Measurements from ENCODE around the gene RBM15.

Gene RBM15

DNA sequence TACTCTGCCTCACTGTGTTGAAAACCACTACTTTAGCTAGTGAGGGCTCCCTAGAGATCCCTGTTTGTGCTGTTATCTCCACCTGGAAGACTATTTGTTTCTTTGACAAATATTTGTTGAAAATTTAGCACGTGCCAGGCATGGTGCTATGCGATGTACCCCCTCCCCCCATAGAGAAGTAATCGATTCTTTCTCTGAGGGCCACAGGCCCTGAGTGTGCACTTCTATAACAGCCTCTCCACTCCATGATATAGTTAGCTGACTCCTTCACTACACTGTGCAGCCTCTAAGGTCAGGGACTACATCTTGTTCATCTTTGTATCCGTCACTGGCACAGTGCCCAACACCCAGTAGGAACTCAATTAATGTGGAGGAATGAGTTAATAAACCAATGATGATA is 17.3 kb upstream of the RBM15 start:
- no peak for DNase-seq

DNA sequence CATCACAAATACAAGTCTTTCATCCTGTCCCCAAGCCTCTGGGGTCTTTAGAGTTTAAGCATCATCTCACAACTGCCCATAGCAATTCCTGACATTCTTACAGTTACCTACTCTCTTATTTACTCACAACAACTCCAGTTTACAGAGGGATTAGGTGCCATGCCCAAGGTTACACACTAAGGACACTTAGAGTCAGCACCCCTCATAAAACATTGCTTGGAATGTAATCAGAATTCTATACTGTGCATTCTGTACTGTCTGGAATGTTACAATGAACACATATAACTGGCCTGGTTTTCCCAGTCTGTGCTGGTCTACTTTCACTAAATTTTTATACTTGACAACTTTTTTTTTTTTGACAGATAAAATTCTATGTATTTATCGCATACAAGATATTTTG is 14.5 kb upstream of the RBM15 start:
- no peak for DNase-seq

DNA sequence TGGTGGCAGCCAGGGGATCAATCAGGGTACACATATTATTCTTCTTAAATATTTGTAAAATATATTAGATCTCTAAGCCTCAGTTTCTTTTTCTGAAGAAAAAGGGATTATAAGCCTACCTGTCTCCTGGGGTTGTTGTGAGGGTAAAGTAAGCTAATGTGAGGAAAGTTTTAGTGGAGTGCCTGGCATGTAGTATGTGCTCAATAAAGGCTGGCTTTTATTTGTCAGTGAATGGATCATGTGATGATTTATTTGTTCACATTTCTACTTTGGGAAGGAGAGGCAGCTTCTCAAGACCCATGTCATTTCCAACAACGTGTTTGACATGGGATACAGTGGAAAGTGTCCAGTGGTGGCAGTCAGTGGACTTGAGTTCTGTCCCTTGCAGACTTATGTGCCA is 12.4 kb upstream of the RBM15 start:
- DNase-seq: no peak

DNA sequence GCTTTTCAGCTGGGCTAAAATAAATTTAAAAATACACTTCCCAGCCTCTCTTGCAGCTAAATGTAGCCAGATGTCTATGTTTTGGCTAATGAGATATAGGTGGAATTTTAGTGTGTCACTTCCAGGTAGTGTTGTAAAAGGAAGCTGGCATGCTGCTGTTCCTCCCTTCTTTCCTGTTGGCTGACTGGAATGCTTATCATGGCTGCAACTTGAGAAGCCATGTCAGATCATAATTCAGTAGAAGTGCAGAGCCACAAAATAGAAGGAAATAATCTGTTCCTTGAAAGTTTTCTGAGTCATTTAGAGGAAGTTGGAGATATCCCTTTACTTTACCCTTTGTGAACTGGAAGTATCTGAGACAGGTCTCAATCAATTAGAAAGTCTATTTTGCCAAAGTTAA is 10.9 kb upstream of the RBM15 start:
- no peak for DNase-seq

DNA sequence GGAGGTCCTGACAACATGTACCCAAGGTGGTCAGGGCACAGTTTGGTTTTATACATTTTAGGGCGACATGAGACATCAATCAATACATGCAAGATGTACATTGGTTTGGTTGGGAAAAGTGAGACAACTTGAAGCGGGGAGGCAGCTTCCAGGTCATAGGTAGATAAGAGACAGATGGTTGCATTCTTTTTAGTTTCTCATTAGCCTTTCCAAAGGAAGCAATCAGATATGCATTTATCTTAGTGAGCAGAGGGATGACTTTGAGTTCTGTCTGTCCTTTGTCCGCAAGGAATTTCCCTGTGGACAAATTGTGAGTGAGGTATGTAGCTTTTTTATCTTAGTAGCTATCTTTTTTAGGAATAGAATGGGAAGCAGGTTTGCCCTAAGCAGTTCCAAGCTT is 10.5 kb upstream of the RBM15 start:
- DNase-seq: no peak

DNA sequence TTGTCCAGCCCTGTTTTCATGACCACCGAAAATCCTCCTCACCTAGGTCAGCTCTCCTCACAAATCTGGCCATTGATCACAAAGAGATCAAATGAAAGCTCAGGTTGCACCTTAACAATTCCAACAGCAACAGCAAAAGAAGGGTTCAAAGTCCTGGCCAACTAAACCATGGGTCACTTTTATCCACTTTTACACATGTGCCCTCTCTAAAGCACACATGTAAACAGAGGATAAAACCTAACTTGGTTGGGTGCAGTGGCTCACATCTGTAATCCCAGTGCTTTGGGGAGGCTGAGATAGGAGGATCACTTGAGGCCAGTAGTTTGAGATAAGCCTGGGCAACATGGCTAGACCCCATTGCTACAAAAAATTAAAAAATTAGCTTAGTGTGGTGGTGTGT is 3.9 kb upstream of the RBM15 start:
- no peak for DNase-seq

DNA sequence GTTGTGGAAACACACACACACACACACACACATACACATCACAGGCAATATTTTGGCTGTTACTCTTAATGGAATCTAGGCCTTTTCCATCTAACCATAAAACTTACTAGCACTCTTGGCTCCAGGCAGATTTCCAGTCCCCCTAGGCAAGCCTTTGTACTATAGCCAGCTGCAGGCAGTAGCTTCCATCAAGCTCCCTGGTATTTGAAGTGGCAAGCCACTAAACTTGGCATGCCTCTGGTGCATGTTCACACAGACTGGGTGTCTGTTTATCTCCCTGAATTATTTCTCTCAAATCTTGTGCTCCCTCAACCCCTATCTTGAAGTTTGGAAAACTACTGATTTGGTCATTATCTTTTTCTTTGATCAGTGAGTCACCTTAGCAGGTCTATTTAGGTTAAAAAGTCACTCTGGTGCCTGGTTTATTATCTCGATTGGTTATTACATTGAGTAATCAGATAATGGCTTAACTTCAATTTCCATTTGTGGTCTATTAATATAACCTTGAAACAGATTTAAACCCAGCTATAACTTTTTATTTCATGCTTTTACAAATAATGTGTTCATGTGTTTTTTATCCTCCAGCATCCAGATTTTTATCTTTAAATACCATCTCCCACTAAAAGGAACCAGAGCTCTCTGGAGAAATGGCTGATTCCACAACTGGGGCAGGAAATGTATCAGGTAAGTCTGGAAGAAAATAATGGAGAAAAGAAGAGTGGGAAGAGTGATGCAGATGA is 2.7 kb upstream of the RBM15 start:
- DNase-seq: no peak

DNA sequence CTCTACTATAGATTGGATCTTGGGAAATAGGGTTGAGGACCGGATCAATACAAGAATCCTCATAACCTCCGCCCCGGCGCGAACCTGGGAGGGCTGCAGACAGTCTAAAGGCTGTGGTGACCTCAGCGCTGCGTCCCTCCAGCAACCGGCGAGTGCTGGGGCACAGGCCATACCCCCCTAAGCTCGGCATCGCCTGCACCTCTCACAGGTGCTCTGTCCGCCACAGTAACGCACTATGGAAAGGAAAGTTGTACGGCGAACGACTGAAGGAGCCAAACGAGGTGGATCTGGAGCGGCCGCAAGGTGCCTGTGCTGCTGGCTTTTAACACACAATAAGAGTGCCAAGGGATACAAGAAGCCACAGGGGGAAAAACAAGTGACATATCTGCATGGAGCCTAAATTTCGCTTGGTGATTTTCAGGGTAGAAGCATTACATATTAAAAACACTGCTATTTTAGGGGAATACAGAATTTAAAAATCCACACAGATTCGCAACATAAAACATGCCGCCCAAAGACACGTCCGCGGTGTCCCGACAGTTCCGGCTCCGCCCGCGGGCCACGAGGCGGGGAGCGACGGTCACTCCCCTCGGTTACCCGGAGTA is 1.4 kb upstream of the RBM15 start:
- peak; percentile 46 for DNase-seq

DNA sequence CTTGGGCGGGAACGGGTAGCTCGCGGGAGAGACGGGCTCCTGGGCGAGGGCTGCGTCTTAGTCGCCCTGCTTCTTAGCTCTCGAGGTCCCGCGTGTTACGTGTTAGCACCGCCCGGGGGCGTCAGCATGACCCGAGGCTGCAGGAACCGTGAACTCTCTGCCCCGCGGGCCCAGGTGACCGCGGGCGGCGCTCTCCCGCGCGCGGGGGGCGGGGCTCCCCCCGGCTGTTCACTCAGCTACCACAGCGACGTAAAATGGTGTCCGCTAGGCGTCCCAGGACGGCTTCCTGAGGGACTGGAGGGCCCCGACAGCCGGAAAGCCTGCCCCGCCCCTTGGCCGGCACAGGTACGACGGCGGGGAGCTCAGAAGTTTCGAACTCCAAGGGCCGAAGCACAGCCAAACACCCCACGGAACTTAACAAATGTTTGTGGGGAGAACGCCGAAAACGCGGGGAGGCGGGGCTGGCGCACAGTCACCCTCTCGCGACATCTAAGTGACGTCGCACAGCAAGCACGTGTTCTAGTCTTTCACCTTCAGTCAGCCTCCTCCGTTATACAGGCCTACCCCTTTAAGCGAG is 780 bp upstream of the RBM15 start:
- DNase-seq: peak; percentile 65

DNA sequence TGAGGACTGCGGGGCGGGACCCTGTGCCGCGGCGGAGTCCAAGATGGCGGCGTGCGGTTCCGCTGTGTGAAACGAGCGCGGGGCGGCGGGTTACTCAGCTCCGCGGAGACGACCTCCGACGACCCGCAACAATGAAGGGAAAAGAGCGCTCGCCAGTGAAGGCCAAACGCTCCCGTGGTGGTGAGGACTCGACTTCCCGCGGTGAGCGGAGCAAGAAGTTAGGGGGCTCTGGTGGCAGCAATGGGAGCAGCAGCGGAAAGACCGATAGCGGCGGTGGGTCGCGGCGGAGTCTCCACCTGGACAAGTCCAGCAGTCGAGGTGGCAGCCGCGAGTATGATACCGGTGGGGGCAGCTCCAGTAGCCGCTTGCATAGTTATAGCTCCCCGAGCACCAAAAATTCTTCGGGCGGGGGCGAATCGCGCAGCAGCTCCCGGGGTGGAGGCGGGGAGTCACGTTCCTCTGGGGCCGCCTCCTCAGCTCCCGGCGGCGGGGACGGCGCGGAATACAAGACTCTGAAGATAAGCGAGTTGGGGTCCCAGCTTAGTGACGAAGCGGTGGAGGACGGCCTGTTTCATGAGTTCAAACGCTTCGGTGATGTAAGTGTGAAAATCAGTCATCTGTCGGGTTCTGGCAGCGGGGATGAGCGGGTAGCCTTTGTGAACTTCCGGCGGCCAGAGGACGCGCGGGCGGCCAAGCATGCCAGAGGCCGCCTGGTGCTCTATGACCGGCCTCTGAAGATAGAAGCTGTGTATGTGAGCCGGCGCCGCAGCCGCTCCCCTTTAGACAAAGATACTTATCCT is 430 bp downstream of the RBM15 start:
- no peak for DNase-seq

DNA sequence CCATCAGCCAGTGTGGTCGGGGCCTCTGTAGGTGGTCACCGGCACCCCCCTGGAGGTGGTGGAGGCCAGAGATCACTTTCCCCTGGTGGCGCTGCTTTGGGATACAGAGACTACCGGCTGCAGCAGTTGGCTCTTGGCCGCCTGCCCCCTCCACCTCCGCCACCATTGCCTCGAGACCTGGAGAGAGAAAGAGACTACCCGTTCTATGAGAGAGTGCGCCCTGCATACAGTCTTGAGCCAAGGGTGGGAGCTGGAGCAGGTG is 961 bp downstream of the RBM15 start:
- DNase-seq: no peak

DNA sequence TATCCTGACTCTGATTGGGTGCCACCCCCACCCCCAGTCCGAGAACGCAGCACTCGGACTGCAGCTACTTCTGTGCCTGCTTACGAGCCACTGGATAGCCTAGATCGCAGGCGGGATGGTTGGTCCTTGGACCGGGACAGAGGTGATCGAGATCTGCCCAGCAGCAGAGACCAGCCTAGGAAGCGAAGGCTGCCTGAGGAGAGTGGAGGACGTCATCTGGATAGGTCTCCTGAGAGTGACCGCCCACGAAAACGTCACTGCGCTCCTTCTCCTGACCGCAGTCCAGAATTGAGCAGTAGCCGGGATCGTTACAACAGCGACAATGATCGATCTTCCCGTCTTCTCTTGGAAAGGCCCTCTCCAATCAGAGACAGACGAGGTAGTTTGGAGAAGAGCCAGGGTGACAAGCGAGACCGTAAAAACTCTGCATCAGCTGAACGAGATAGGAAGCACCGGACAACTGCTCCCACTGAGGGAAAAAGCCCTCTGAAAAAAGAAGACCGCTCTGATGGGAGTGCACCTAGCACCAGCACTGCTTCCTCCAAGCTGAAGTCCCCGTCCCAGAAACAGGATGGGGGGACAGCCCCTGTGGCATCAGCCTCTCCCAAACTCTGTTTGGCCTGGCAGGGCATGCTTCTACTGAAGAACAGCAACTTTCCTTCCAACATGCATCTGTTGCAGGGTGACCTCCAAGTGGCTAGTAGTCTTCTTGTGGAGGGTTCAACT is 2.1 kb downstream of the RBM15 start:
- DNase-seq: no peak

DNA sequence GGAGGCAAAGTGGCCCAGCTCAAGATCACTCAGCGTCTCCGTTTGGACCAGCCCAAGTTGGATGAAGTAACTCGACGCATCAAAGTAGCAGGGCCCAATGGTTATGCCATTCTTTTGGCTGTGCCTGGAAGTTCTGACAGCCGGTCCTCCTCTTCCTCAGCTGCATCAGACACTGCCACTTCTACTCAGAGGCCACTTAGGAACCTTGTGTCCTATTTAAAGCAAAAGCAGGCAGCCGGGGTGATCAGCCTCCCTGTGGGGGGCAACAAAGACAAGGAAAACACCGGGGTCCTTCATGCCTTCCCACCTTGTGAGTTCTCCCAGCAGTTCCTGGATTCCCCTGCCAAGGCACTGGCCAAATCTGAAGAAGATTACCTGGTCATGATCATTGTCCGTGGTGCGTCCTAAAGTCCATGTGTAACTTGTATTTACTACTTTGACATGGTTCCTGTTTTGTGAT is 2.7 kb downstream of the RBM15 start:
- DNase-seq: no peak

DNA sequence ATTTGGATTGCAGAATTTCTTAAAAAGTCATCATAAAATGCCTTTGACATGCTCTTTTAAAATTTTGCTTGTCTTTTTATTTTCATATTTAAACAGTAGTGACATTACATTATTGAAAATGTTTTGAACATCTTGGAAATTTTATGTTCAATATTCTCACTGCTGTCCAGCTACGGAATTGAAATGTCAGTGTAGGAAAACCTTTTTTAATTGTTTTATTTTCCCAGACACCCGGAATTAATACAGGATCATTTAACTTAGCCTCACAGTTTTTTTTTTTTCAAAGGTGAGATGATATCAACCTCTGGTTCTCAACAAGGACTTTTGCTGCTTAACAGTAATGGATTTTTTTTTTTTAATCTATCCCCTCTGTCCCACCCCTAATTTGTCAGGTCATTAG is 4.1 kb downstream of the RBM15 start:
- DNase-seq: no peak

DNA sequence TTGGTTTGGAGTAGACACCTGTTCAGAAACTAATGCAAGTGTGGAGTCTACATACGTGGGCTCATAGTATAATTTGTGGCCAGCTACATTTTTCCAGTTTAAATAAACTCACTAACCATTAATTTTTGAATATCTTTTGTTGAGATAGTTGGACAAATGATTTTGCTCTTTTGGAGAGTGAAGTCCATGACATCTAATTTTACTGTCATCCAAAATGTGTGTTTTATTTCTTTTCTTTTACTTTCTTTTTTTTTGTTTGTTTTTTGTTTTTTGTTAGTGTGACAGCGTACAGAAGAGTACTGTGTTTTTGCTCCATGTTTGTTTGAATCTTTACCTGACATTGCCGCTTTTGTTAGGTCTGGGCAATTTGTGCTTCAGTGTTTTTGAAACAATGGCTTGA is 5.0 kb downstream of the RBM15 start:
- DNase-seq: no peak

DNA sequence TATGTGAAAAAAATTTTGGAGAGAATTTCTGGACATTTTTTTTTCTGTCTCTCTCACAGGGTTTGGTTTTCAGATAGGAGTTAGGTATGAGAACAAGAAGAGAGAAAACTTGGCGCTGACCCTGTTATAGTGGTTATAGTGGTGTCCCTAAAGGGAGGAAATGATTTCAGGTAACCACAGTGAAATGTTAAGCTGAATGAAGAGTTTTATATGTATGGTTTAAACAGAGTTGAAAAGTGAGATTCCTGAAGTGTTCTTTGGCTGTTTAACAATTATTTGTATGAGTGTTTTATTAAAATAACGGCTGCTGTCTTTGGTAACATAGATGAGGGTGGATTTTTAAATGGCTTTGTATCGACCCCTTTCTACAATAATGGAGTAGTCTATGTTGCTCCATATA is 6.3 kb downstream of the RBM15 start:
- no peak for DNase-seq

DNA sequence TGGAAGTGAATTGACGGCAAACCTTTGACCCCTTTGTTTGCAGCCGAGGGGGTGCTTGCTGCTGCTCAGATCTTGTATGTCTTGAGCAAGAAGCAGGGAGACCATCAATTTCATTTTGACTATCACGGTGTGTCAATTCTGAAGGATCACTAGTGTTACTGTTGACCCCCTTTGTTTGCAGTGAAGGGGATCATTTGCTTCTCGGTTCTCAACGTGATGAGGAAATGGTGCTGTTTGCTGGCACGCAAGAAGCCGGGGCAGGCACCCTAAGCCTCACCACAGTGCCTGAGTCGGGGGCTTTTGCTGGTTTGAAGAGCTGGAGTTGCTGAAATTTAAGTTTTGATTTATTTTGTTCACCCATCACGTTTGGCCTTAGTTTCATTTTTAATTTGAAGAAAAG is 7.5 kb downstream of the RBM15 start:
- no peak for DNase-seq

DNA sequence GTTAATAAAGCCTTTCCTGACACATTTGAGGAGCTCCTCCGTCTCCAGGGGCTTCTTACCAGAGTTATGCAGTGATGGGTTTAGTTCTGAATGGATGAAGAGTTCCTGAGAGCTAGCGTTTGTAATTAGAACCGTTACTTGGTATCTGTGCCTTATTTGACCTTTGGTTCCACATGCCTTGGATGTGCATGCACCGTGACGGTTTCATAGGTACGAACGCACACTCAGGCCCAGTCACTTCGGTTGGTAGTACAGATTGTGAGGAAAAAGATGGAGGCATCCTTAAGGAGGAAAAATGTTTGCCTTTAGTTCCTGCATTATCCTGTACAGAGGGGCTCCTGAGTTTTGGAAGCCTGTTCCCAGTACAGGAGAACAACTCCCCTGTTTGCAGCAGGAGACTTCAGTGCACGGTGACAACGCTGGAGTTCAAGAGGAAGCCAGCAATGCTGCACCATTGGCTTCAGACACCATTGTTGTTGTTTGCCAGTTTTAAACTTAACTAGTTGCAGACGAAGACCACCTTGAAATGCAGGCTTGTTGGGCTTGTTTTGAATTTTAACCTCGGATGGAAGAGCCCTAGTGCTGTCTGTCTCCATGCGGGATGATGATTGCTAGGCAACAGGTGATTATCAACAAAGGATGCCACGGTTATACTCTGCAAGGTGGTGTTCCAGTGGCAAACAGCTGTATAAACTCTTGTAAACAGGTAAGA is 8.2 kb downstream of the RBM15 start:
- DNase-seq: no peak

DNA sequence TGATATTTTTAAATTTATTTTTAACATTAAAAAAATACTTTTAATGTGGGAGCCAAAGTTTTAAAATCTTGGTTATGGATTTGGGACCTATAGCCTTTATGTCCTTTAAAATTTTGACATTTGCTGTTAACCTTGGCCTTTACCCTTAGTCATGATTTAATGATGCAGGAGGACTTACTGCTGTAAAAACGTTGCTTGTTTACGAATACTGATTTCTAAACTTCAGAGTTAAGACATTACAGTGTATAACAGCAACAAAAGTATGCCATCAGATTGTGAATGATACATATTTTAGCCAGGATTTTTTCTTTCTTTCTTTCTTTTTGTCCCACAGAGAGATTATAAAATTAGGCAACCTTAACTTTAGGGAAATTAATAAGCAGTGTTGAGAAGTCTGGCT is 8.9 kb downstream of the RBM15 start:
- DNase-seq: no peak

DNA sequence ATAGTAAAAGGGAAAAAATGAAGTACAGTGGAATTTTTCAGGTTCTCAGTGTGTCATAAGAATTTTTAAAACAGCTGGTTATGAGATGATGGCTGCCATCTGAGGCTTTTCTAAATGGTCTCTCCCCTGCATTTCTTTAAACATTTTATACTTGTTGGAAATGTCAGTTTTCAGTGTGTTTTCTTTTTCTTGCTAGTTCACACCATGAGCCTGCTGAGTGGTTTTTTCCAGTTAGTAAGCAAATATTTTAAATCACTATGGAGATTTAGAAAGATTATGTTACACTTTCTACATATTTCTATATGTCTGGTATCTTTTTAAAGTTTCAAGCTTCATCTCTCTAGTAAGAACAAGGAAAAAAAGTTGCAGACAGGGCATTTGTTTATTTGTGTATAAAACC is 9.6 kb downstream of the RBM15 start:
- DNase-seq: no peak

DNA sequence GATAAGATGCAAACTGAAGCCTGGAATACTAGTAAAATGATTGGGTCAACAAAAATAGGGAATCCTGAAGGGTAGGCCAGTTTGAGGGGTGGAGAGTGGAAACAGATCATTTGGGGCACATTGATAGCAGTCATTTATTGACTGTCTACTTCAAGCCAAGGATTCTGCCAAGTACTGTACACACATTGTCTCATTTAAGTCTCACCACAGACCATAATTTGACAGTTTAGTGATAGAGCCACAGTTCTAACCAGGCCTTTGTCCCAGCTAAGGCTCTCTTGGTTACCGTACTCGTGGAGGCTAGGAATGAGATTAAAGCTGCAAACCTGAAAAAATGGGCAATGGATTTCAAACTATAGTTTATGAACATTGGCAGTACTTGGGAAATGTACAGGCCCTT is 11.2 kb downstream of the RBM15 start:
- no peak for DNase-seq

DNA sequence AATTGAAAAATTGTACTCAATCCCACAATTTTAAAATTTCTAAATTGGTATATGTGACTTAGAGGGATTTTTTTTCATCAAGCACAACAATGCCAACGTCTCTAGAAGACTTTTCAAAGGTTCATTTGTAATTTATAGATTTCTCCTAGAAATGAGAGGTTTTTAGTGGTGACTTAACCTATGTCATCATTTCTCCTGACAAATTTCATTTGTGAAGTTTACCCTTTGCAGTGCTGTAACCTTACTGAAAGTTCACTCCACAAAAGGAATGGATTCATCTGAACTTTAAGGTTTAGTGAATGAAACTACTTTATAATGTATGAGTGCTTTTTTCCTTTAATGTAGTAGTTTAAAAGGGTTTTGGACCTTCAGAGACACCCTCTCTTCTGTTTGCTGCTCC is 16.1 kb downstream of the RBM15 start:
- DNase-seq: no peak

DNA sequence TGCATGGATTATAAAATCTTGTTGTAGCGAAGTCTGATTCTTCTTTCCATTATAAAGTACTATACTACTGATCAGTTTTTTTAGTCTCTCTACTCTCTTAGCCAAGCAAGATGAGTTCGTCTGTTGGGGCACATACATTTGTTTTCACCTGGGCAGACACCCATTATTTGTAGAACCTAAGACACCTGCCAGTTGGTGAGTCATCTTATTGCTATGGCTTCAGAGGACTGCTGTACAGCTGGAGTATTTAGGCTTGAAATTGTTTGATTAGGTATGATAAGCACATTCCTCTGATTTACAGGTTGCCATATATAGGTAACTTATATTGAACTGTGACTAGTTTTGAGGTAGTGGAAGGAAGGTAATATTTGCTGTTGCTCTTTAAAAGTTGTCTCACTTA is 17.2 kb downstream of the RBM15 start:
- DNase-seq: no peak
